Endothelial cell of umbilical vein (primary cell): ENCODE results near the gene PDIA5.

Experiments
- EZH2 ChIP-seq: IDR thresholded peaks from 2 replicates; pipeline ENCODE4 v1.6.1; 2012; ENCODE audit warnings: borderline replicate concordance, low read depth, mild to moderate bottlenecking, moderate library complexity, low read length, inconsistent platforms; ENCODE audit not compliant: severe bottlenecking
- FOS ChIP-seq: IDR thresholded peaks from 2 replicates; pipeline ENCODE4 v1.6.1; 2011; ENCODE audit warnings: mild to moderate bottlenecking, low read length, moderate library complexity, borderline replicate concordance; ENCODE audit not compliant: insufficient read depth
- MYC ChIP-seq: IDR thresholded peaks from one replicate; pipeline ENCODE4 v1.6.1; 2011; ENCODE audit warnings: mild to moderate bottlenecking, low read depth, low read length
- POLR2A ChIP-seq: IDR thresholded peaks from 2 replicates; pipeline ENCODE4 v1.6.1; 2012; ENCODE audit warnings: low read depth, mild to moderate bottlenecking, control low read depth, low read length
- POLR2AphosphoS5 ChIP-seq: IDR thresholded peaks from 2 replicates; pipeline ENCODE4 v1.6.1; 2012; ENCODE audit warnings: low read depth, mild to moderate bottlenecking, control low read depth, low read length, moderate library complexity; ENCODE audit not compliant: insufficient read depth
- TF ChIP-seq, protein P1 (sequence below), 2 donors: IDR thresholded peaks; 1 replicate in 1 of 2; 2 replicates in 1 of 2; pipeline ENCODE4 v1.5.1; 2011; ENCODE audit warnings: low read length in 2 of 2, mild to moderate bottlenecking in 2 of 2, moderate library complexity in 2 of 2, control low read depth in 1 of 2, inconsistent platforms in 1 of 2, low read depth in 1 of 2; ENCODE audit not compliant: insufficient read depth in 1 of 2; ENCODE audit errors: extremely low read depth in 1 of 2
- TF ChIP-seq, protein P2 (sequence below): IDR thresholded peaks from 2 replicates; pipeline ENCODE4 v1.6.1; 2011; ENCODE audit not compliant: insufficient read depth, insufficient read length

DNA sequence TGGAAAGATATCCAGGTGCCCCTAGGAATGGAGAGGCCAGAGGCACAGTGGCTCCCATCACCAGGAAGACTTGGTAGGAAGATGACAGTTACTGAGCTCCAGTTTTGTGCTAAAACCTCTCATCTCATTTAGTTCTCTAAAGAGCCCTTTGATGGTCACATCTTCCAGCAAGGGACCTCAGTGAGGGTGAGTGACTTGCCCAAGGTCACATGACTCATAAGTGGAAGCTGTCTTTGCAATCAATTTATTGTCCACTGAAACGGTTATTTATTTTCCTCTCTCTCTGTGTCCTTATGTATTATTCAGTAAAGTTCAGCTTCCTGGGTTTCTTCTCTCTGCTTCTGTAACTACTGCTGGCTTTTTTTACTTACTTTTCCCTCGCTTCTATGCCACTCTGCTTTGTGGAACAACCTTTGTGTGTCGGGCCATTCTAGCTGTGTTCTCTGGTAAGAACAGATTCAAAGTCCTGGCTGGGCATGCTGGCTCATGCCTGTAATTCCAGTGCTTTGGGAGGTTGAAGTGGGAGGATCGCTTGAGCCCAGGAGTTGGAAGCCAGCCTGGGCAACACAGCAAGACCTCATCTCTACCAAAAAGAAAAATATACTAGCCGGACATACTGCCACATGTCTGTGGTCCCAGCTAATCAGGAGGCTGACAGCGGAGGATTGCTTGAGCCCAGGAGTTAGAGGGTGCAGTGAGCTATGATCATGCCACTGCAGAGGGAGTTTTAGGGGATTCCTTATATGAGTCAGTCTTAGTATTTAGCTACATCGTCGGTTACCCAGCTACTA is 55.9 kb downstream of the PDIA5 start:
- TF ChIP-seq, protein P1, sequence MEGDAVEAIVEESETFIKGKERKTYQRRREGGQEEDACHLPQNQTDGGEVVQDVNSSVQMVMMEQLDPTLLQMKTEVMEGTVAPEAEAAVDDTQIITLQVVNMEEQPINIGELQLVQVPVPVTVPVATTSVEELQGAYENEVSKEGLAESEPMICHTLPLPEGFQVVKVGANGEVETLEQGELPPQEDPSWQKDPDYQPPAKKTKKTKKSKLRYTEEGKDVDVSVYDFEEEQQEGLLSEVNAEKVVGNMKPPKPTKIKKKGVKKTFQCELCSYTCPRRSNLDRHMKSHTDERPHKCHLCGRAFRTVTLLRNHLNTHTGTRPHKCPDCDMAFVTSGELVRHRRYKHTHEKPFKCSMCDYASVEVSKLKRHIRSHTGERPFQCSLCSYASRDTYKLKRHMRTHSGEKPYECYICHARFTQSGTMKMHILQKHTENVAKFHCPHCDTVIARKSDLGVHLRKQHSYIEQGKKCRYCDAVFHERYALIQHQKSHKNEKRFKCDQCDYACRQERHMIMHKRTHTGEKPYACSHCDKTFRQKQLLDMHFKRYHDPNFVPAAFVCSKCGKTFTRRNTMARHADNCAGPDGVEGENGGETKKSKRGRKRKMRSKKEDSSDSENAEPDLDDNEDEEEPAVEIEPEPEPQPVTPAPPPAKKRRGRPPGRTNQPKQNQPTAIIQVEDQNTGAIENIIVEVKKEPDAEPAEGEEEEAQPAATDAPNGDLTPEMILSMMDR (IDR thresholded peaks at IDR 0.05; ENCODE audit: extremely low read depth in 1 of 2, insufficient read depth in 1 of 2, low read depth in 1 of 2, low read length in 2 of 2): no peak
- TF ChIP-seq MYC (no peak), EZH2 (no peak), POLR2A (no peak), POLR2AphosphoS5 (no peak), FOS (no peak)
- TF ChIP-seq, protein P2, sequence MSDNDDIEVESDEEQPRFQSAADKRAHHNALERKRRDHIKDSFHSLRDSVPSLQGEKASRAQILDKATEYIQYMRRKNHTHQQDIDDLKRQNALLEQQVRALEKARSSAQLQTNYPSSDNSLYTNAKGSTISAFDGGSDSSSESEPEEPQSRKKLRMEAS: no peak
